GM18517 (cell line): ENCODE data around the gene SSR1.

Source experiments
- ATAC-seq: cut with Tn5 transposase; IDR thresholded peaks from one replicate; pipeline ENCODE4 v1.9.1; 2021; ENCODE audit warnings: mild to moderate bottlenecking, moderate library complexity; ENCODE audit not compliant: unreplicated experiment

The SSR1 gene

GRCh38 chr6:7260291-7261031 is 52.5 kb downstream of the SSR1 start:
- peak; percentile 5 for ATAC-seq

- ATAC-seq: no peak
These were observed 54.7 kb downstream of the SSR1 start for GRCh38 chr6:7258231-7258763.

GRCh38 chr6:7257521-7258230 is 55.3 kb downstream of the SSR1 start:
- ATAC-seq: no peak

- no peak for ATAC-seq
These were observed 56.2 kb downstream of the SSR1 start for GRCh38 chr6:7256785-7257184.

- ATAC-seq: no peak
These were observed 57.1 kb downstream of the SSR1 start for GRCh38 chr6:7255918-7256317.

- no peak for ATAC-seq
These were observed 57.8 kb downstream of the SSR1 start for GRCh38 chr6:7254980-7255835.

- ATAC-seq: no peak
These were observed 60.6 kb downstream of the SSR1 start for GRCh38 chr6:7252390-7252789.

GRCh38 chr6:7251646-7252260 is 61.2 kb downstream of the SSR1 start:
- ATAC-seq: no peak

- no peak for ATAC-seq
These were observed 62.2 kb downstream of the SSR1 start for GRCh38 chr6:7250812-7251211.

- no peak for ATAC-seq
These were observed 62.9 kb downstream of the SSR1 start for GRCh38 chr6:7249946-7250643.

- no peak for ATAC-seq
These were observed 63.6 kb downstream of the SSR1 start for GRCh38 chr6:7249391-7249790.

GRCh38 chr6:7247828-7248227 is 65.2 kb downstream of the SSR1 start:
- ATAC-seq: no peak

- ATAC-seq: no peak
These were observed 65.9 kb downstream of the SSR1 start for GRCh38 chr6:7247179-7247456.

- ATAC-seq: no peak
These were observed 66.4 kb downstream of the SSR1 start for GRCh38 chr6:7246401-7247178.

GRCh38 chr6:7245668-7246393 is 67.2 kb downstream of the SSR1 start:
- no peak for ATAC-seq

- ATAC-seq: no peak
These were observed 69.6 kb downstream of the SSR1 start for GRCh38 chr6:7243179-7243981.

GRCh38 chr6:7242835-7243178 is 70.2 kb downstream of the SSR1 start:
- ATAC-seq: no peak
